Measurements from ENCODE around the gene A2M.
A peak's percentile ranks its signal among the peaks of the same experiment; 100 is the strongest.

A2M gene

DNA sequence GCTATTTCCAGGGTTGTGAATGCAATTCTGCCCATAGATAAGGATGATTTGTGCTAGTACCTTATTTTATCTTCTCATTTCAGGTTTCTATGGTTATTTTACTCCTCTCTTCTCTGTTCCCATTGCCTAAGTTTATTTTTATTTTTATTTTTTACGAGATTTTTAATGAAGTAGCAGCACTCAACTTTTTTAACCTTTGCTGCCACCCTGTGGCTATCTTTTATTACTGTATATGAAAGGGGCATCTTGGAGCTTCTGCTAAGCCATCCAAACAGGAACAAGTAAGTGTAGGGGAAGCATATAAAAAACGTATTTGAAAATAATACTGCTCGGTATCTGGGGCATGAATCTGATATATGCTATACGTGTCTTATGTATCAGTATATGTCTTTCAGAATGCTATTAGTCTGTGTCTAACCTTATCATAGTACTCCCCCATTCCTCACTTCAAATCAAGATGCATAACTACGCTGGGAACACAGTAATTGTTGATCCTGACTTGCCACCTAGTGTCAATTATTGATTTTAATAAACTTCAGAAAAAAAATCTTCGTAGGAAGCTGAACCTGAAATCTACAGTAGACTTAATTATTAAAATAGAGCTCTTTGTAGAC is 66.1 kb downstream of the A2M start:
- TF ChIP-seq, protein P1, sequence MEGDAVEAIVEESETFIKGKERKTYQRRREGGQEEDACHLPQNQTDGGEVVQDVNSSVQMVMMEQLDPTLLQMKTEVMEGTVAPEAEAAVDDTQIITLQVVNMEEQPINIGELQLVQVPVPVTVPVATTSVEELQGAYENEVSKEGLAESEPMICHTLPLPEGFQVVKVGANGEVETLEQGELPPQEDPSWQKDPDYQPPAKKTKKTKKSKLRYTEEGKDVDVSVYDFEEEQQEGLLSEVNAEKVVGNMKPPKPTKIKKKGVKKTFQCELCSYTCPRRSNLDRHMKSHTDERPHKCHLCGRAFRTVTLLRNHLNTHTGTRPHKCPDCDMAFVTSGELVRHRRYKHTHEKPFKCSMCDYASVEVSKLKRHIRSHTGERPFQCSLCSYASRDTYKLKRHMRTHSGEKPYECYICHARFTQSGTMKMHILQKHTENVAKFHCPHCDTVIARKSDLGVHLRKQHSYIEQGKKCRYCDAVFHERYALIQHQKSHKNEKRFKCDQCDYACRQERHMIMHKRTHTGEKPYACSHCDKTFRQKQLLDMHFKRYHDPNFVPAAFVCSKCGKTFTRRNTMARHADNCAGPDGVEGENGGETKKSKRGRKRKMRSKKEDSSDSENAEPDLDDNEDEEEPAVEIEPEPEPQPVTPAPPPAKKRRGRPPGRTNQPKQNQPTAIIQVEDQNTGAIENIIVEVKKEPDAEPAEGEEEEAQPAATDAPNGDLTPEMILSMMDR (IDR thresholded peaks at IDR 0.05) = peak; percentile 69

GRCh38 chr12:9048930-9049329 is 66.8 kb downstream of the A2M start:
- TF ChIP-seq, protein P1 (IDR thresholded peaks at IDR 0.05) = no peak

- TF ChIP-seq, protein P1 (IDR thresholded peaks at IDR 0.05) = no peak
Measured at GRCh38 chr12:9047105-9047504, 68.6 kb downstream of the A2M start.

DNA sequence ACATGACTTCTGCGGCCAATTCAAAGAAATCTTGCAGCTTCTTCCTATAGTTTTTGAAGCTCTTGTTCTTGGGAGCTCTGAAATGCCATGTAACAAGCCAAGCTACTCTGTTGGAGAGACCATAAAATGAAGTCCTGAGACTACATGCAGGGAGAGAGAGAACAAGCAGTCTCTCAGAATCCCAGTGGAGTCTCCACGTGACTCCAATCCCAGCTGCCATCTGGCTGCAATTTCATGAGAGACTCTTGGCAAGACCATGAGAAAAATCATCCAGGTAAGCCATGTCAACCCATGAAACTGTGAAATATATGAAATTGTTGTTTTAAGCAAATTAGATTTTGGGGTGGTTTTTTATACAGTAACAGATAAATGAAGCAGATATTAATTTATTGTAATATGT is 72.0 kb downstream of the A2M start:
- TF ChIP-seq, protein P1 (IDR thresholded peaks at IDR 0.05) = no peak

GRCh38 chr12:9041321-9041720 is 74.4 kb downstream of the A2M start:
- TF ChIP-seq, protein P1 (IDR thresholded peaks at IDR 0.05) = no peak

DNA sequence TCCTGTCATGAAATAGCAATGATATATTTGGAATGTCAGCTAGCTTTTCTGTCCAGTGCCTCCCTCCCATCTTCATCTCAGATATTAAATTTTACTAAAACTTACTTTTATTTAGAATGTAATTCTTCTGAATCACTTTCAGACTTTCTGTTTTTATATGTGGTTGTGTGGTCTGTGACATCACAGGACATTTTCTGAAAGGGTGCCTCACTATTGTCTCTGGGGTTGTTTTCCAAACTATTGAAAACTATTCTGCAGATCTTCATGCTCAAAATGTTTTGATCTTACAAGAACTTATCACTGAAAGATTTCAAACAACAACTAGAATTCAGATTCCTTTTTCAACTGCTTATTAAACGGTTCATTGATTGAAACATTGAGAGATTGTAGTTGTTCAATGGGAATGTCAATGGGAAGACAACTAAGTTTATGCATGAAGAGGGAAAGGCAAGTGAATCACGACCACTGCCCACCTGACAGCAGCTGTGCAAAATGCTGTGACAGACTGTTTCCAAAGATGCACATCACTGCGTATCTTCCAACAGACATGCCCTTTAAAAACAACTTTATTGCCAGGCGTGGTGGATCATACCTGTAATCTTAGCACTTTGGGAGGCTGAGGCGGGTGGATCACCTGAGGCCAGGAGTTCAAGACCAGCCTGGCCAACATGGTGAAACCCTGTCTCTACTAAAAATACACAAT is 75.1 kb downstream of the A2M start:
- TF ChIP-seq, protein P1 (IDR thresholded peaks at IDR 0.05) = no peak

DNA sequence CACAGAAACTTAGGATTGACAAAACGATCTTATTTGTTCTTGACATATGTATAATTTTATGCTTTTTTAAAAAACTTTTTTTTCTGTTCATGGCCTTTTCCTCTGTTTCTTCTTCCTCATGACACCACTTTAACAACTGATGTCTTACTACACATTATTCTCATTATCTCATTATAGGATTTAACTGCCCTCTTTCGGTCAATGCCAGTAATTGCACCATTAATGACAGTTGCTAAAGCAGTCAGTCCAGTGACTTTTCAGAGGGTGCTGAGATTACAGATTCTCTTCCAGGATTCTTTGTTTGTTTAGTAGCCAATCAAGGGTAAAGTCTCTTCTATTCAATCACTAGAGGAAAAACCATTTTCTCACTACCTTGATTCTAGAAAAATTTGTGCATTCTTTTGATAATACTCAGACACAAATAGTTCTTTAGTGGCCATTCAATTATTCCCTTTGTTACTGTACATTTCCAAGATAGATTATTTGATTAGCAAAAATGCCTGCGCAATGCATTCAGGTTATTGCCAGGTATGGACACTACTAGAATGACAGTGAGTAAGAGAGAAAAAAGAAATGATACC is 76.2 kb downstream of the A2M start:
- TF ChIP-seq, protein P1 (IDR thresholded peaks at IDR 0.05) = peak; percentile 85

Measured in LNCAP (cell line).